EL (cell line): ENCODE results near the gene NUDT14.

Source experiments
- DNase-seq: peaks from one replicate; pipeline ENCODE4 v3.0.0-alpha.2; 2016

Gene NUDT14

DNA sequence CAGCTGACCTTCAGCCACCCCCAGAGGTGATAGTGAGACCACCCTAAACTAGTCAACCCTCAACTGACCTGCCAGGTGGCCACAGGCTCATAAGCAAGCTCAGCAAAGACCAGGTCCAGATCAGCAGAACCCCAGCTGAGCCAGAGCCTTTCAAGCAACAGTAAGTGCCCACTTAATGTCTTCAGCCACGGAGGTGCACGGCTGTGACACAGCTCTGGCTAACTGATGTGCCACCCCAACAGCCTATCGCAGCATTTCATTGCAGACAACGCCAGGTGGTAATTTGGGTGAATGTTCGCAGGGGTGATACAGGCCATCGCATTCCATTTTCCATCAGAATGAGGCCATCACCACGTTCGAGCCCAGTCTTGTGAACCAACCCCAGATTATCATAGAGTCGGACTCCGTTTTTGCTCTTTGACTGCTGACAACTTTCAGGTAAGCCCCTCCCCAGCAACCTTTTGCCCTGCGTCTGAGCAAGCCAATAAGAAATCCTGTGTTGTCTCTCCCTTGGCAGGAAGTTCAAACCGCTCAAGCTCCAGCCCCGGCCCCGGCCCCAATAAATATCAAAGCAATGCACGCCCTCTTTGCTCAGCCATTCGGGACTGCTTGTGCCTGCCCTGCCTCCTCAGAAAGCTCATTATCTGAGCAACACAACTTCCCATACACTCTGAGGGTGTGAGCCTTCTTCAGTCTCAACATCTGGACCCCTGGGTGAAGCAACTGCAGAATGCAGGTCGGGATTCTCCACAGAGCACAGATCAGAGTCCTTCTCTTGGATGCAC lies 56.9 kb downstream of the NUDT14 start:
- DNase-seq = no peak

DNA sequence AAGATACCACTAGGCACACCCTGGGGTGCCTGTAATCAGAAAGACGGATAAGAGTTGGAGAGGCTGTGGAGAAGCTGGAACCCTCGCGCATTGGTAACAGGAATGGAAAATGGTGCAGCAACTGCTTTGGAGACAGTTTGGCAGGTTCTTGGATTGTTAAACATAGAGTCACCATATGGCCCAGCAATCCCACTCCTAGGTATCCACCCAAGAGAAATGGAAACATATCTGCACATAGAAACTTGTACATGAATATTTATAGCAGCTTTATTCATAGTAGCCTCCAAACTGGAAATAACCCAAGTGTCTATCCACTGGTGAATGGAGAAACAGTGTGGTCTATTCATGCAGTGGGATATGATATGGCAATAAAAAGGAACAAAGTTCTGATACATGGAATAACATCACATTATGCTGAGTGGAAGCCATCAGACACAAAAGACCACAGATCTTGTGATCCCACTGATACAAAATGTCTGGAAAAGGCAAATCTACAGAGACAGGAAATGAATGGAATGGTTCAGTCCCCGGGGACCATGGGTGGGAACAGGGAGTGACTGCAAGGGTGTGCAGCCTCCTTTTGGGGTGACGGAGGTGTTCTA lies 57.9 kb downstream of the NUDT14 start:
- DNase-seq = no peak
